Astrocyte of the cerebellum (primary cell): ENCODE data around the gene FBLN7.

Experiments
- DNase-seq: peaks from one replicate; pipeline ENCODE4 v3.0.0-alpha.2; 2011; ENCODE audit warnings: low read depth
- H3K4me3 ChIP-seq: 2 replicates; pipeline ENCODE4 v1.5.1; 2011; ENCODE audit warnings: mild to moderate bottlenecking, low read depth, low read length, moderate library complexity
- in situ Hi-C: cut with HindIII; loops from 2 replicates; pipeline ENCODE4 v1.10.0; 2017; ENCODE audit warnings: low sequenced_read_pairs
- TF ChIP-seq, protein P1 (sequence below): IDR thresholded peaks from 2 replicates; pipeline ENCODE4 v1.5.1; 2012; ENCODE audit warnings: low read length, low read depth, moderate library complexity, mild to moderate bottlenecking; ENCODE audit errors: missing control alignments

The FBLN7 gene

DNA sequence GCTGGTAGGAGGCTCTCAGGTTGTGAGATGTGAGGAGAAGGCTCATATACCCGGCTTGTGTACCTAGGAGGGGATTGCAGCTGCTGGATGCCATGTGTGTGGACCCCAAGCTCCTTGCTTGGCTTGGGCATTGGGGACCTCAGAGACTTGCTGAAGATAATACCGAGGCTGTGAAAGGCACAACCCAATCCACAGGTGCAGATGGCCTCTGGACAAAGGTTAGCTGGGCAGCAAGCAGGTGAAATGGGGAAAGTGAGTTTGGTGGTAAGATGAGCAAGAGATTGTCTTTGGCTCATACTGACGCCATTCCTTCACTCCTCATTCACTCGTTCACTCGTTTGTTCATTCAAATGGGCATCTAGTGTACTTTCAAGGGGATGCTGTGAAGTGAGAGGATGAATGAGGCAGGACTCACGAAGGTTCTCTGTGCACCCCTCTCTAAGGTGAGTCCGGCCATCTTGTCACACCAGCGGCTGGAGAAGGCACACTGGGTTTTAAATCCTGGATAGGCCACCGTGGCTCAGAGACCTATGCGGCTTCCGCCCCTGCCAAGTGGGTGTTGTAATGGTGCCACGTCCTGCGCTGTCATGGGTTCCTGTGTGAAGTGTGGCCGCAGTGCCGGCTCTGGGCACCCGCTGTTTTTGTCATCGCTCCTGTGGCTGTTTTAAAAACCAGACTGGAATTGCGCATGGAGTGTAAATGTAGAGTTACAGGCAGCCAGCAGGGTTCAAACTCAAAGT, 13.7 kb downstream of the FBLN7 start:
- H3K4me3 ChIP-seq: no peak overlapping the region
- DNase-seq: no peak
- in situ Hi-C loops: no loop called here
- TF ChIP-seq, protein P1, sequence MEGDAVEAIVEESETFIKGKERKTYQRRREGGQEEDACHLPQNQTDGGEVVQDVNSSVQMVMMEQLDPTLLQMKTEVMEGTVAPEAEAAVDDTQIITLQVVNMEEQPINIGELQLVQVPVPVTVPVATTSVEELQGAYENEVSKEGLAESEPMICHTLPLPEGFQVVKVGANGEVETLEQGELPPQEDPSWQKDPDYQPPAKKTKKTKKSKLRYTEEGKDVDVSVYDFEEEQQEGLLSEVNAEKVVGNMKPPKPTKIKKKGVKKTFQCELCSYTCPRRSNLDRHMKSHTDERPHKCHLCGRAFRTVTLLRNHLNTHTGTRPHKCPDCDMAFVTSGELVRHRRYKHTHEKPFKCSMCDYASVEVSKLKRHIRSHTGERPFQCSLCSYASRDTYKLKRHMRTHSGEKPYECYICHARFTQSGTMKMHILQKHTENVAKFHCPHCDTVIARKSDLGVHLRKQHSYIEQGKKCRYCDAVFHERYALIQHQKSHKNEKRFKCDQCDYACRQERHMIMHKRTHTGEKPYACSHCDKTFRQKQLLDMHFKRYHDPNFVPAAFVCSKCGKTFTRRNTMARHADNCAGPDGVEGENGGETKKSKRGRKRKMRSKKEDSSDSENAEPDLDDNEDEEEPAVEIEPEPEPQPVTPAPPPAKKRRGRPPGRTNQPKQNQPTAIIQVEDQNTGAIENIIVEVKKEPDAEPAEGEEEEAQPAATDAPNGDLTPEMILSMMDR: no peak

DNA sequence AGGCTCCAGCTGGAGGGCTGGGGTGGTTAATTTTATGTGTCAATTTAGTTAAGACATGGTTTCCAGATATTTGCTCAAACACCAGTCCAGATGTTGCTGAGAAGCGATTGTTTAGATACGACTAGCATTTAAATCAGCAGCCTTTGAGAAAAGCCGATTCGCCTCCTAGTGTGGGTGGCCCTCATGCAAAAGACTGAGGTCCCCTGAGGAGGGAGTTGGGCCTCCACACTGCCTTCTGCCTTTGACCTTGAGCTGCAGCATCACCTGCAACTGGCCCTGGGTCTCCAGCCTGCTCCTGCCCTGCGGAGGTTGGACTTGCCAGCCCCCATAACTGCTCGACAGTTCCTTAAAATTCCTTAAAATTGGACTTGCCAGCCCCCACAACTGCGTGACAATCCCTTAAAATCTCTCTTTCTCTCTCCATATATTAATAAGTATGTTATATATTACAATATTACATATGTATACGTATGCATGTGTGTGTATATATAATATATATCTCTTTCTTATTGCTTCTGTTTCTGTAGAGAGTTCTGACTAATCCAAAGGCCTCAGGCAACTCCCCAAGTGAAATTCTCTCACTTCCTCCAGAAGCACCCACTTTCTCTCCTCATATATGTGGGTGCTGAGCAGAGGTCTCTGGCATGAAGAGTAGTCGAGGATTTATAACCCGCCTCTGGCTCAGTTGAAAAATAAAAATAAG, 14.4 kb downstream of the FBLN7 start:
- TF ChIP-seq, protein P1: no peak
- in situ Hi-C loops: no loop called here
- no peak overlapping the region for H3K4me3 ChIP-seq
- DNase-seq: no peak

DNA sequence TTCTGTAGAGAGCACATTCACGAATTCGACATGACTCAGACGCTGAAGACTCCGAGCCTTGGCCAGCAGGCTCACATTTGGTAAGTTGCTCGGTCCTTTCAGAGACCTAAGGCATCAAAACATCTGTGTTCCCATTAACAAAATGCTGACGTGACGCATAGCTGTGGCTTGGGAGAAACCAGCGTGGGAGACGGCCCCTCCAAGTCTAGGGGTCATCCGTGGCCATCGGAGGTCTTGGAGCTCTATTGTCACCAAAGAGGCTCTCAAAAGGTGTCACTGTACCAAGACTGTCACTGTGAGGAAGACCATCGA, 14.9 kb downstream of the FBLN7 start:
- TF ChIP-seq, protein P1: no peak
- H3K4me3 ChIP-seq: no peak overlapping the region
- in situ Hi-C loops: no loop called here
- no peak for DNase-seq

DNA sequence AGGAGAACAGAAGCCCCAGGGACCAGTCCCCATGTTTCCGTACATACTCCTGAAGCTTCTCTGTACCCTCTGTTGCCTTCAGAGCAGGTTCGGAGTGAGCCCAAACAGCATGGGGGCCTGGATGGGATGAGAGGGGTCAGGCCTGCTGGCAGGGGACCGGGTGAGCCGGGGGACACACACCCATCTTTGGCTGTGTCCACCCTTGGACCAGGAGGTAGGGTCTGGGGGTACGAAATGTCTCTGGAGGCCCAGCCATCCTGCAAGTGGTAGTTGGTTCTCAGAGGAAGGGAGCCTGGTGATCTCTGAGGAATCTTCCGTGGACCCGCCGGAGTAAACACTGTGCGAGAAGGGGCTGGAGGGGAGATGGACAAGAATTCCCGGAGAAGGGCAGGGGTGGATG, 15.3 kb downstream of the FBLN7 start:
- TF ChIP-seq, protein P1: no peak
- in situ Hi-C loops: no loop called here
- no peak for DNase-seq

DNA sequence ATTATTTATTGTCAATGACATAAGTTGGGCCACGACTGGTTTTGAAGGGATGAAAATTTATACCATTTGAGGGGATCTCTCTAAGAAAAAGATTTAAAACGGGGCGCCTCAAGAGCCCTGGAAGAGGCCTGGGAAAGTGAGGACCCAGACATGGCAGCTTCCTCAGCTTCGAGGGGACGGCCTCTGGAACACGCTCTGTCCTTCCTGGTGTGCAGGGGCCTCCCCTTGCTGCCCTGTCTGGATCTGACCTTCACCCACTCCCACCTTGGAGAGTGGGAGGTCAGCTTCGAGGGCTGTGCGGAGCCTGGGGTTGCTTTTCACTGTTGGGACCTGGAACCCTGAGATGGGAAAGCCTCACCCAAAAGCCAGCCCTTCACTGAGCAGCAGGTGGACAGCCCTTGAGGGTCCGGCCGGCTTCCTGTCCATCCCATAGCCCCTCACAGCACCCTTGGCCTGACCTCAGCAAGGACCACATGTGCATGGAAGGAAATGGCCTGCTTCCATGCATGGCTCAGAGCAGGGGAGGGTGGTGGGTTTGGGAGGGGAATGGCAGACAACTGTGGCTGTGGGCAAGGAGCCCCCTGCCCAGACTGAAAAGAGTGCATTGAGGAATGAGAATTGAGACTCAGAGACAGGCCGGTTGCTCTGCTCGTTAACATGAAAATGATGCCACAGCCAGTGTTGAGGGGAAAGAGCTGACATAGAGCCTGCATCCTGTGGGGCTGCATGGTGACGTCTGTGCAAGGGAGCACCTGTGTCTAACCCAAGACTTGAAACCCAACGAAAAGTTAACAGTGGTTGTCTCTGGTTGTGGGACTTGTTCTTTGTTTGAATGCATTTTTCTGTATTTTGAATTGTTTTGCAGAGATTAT, 16.3 kb downstream of the FBLN7 start:
- TF ChIP-seq, protein P1: no peak
- in situ Hi-C loops: no loop called here
- no peak for DNase-seq
- no peak overlapping the region for H3K4me3 ChIP-seq

More for the DNA sequence above, 15.3 kb downstream of the FBLN7 start:
- H3K4me3 ChIP-seq: no peak overlapping the region

DNA sequence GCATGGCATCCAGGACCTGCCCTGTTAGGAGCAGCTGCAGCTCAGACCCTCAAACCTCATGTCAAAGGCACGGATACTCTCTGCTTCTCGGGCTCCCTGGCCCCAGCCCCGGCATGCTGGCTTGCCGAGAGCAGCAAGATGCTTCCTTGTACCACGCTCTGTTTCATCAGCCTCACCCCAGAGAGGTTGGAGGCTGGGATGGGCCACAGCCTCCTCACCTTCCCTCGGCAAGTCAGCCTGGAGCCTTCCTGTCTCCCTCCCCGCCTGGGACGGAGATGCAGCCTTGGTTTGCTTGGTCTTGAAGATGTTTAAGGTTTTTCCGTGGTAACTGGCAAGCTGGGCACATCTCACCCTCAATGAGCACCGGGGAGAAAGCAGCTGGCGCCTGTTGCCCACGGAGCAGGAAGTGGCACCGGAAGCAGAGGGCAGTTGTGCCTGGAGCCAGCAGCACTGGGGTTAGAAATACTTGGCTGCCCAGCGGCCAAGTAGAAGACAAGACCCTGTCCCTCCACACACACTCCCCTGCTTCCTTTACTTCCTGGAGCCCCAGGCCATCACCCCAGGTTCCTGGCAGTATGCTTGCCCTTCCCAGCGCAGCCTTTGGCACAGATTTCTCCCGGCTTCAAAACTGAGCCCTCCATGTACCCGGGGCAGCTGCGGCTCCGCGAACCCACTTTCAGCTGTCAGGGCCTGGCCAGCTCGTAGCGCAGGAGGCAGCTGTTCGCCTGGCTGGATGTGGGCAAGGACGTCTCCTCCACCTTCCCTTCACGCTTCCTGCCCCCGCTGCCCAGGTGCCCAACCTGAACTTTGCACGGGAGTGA, 17.4 kb downstream of the FBLN7 start:
- in situ Hi-C loops: no loop called here
- TF ChIP-seq, protein P1: no peak
- no peak overlapping the region for H3K4me3 ChIP-seq
- DNase-seq: no peak
